ENCODE results near the gene TMEM54.

The TMEM54 gene

GRCh38 chr1:32946413-32946812 lies 45.2 kb upstream of the TMEM54 start:
- no peak for DNase-seq
- H3K4me3 ChIP-seq (ENCODE audit: low read depth, low read length): no peak overlapping the region
- no peak overlapping the region for H3K27ac ChIP-seq
- TF ChIP-seq CTCF (IDR thresholded peaks at IDR 0.05; ENCODE audit: low read depth, low read length): no peak
- peaks cover 64% of the 10 kb centered on the region for H3K36me3 ChIP-seq
- H3K9me3 ChIP-seq (ENCODE audit: severe bottlenecking): no peaks in the 10 kb centered on the region
- no peaks in the 10 kb centered on the region for H3K27me3 ChIP-seq (ENCODE audit: insufficient read depth, low read depth, severe bottlenecking)

- Histone ChIP-seq H3K27ac (no peak overlapping the region; the same call in 1 of the 2 replicates), H3K36me3 (peaks cover 74% of the 10 kb centered on the region), H3K4me3 (ENCODE audit: low read depth, low read length) (no peak overlapping the region), H3K9me3 (ENCODE audit: severe bottlenecking) (no peaks in the 10 kb centered on the region), H3K27me3 (ENCODE audit: insufficient read depth, low read depth, severe bottlenecking) (no peaks in the 10 kb centered on the region)
- no peak for TF ChIP-seq CTCF (IDR thresholded peaks at IDR 0.05; ENCODE audit: low read depth, low read length)
- no peak for DNase-seq
These were observed 43.0 kb upstream of the TMEM54 start for GRCh38 chr1:32944180-32944579.

GRCh38 chr1:32939655-32940371 lies 38.6 kb upstream of the TMEM54 start:
- H3K27me3 ChIP-seq (ENCODE audit: insufficient read depth, low read depth, severe bottlenecking): no peaks in the 10 kb centered on the region
- peaks cover 82% of the 10 kb centered on the region for H3K36me3 ChIP-seq
- TF ChIP-seq CTCF (IDR thresholded peaks at IDR 0.05; ENCODE audit: low read depth, low read length): no peak
- H3K27ac ChIP-seq: peak overlapping the region; percentile 89
- H3K9me3 ChIP-seq (ENCODE audit: severe bottlenecking): no peaks in the 10 kb centered on the region
- peak; percentile 68 for DNase-seq
- H3K4me3 ChIP-seq (ENCODE audit: low read depth, low read length): no peak overlapping the region

GRCh38 chr1:32937061-32937460 lies 35.9 kb upstream of the TMEM54 start:
- TF ChIP-seq CTCF (IDR thresholded peaks at IDR 0.05; ENCODE audit: low read depth, low read length): no peak
- Histone ChIP-seq H3K9me3 (ENCODE audit: severe bottlenecking) (no peaks in the 10 kb centered on the region), H3K27ac (no peak overlapping the region), H3K4me3 (ENCODE audit: low read depth, low read length) (no peak overlapping the region), H3K36me3 (peaks cover 66% of the 10 kb centered on the region), H3K27me3 (ENCODE audit: insufficient read depth, low read depth, severe bottlenecking) (no peaks in the 10 kb centered on the region)
- no peak for DNase-seq

- Histone ChIP-seq H3K27ac (peak overlapping the region; percentile 51), H3K27me3 (ENCODE audit: insufficient read depth, low read depth, severe bottlenecking) (no peaks in the 10 kb centered on the region), H3K9me3 (ENCODE audit: severe bottlenecking) (no peaks in the 10 kb centered on the region), H3K4me3 (ENCODE audit: low read depth, low read length) (no peak overlapping the region), H3K36me3 (peaks cover 49% of the 10 kb centered on the region)
- DNase-seq: no peak
- no peak for TF ChIP-seq CTCF (IDR thresholded peaks at IDR 0.05; ENCODE audit: low read depth, low read length)
These were observed 33.3 kb upstream of the TMEM54 start for GRCh38 chr1:32934535-32934934.

Data from WERI-Rb-1 (cell line).